ENCODE data around the gene ATP5F1C.
"Not testable (repeated sequence)": the region's sequence is repeated elsewhere in the genome, so short reads cannot be mapped to it uniquely, and the experiment has no call there.

Gene ATP5F1C

DNA sequence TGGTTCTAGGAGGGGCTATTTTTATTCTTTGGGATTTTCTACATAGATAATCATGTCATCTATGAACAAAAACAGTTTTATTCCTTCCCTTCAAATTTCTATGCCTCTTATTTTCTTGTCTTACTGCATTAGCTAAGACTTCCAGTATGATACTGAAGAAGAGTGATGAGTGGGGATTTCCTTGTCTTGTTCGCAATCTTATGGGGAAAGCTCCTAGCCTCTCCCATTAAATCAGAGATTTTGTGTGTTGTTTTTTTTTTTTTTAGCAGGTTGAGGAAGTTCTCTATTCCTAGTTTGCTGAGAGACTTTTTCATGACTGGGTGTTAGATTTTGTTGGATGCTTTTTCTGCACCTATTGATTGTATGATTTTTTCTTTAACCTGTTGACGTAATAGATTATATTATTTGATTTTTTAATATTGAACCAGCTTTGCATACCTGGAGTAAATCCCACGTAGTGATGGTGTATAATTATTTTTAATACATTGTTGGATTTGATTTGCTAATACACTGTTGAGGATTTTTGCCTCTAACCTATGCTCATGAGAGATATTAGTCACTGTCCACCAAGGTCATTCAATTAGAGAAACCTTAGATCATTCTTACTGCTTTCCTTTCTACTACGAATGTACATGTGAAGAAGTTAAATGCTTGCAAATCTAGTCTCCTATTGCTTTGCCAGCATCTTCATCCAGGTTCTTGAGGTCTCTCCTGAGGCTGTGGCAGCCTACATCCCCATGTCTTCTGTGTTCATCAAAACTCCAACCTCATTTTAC, 6.5 kb downstream of the ATP5F1C start:
- no peak for DNase-seq

DNA sequence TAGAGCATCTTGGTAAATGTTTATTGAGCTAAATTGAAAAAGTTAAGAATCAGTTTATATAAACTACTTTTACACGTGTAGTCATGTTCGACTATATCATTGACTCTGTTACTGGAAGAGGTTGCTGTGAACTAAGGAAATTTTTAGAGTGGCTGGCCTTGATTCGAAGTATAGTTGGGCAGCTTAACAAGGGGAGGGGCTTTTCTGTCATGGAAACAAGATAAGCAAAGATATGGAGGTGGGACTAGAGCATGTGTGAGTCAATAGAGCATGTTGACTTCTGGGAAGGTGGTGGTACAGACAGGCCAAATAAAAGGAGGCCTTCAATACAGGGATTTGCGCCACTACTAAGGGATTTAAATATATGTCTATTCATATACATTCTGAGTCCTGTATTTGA, 7.6 kb downstream of the ATP5F1C start:
- DNase-seq = peak; percentile 62

DNA sequence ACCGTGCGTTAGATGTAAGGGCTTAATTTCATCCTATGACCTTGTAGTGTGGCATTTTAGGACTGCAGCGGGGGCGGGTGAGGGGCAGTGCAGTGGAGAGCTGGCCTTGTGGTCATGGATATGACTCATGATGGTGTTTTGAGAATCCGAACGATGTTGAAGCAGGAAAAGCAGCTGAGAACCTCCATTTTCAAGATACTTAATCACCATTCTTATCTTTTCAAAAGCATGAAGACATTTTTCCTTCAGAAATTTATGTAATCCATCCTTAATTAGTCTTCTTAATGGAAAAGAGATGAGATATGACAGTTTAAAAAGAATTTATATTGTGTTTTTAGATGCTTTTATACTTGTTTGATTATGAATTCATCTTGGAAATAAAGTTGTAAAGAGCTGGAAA, 9.6 kb downstream of the ATP5F1C start:
- DNase-seq = peak; percentile 44

DNA sequence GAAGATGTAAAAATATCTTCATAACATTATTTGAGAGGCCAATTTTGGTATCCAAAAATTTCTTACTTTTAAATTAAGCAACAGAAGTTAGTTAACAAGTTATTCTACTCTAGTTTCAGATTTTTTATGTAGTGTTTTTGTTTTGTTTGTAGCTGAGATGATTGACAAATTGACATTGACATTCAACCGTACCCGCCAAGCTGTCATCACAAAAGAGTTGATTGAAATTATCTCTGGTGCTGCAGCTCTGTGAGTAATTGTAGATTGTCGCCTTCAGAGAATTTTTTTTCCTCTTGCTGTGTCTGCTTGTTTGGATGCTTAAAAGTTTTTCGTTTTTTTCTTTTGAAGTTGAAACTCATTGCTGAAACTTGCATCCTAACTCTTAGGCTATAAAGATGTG, 14.6 kb downstream of the ATP5F1C start:
- no peak for DNase-seq

DNA sequence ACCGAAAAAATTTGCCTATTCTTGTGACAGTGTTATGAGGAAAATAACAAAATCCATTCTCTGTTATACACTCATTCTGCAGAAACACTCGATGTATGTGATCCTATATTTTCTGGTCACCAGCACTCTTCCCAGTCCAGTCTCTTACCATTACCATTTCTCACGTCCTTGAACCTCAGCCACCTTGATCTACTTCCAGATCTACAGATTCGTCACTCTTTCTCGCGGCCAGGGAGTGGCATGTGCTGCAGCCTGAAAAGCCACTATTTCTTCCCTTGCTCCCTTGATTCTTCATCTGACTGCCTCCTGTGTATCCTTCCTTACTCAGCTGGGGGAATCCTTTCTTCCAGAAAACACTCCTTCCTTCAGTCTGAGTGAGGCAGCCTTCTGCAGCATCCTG, 16.2 kb downstream of the ATP5F1C start:
- DNase-seq = no peak

DNA sequence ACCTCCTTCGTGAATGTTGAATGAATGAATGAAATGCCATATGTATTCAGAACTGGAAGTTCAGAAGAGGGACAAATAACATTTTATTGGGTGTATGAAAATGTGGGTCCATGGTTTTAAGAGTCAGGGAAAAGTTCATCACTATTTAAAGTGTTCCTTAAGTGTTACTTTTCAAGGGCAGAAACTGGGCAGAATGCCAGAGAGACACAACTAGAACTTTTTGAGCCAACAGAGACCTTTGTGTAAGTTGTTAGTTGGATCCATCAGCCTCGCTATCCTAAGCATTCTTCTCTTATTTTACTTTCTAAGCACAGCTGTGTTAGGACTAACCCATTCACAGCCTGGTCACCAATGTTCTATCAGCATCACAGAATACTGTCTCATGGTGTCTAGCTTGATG, 16.8 kb downstream of the ATP5F1C start:
- no peak for DNase-seq

DNA sequence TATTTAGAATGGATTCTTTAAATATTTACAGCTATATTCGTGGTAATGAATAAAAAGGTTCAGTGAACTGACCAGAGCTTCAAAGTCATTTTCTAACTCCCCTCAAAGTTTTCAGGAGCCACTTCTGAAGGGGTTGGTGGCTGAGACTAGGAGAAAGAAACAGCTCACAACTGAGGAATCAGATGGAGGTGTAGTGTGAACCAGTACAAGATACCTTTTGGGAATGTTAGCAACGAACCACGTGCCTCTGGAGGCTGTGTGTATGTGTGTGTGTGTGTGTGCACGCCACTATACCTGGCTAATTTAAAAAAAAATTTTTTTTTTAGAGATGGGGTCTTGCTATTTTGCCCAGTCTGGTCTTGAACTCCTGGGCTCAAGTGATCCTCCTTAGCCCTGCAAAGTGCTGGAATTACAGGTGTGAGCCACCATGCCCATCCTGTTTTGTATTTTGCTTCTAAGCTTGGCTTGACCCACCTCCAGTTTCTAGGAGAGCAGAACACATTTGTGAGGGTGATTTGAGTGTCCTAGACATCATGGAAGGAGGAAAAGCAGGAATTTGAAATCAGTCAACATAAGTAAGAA, 20.8 kb downstream of the ATP5F1C start:
- DNase-seq = no peak

DNA sequence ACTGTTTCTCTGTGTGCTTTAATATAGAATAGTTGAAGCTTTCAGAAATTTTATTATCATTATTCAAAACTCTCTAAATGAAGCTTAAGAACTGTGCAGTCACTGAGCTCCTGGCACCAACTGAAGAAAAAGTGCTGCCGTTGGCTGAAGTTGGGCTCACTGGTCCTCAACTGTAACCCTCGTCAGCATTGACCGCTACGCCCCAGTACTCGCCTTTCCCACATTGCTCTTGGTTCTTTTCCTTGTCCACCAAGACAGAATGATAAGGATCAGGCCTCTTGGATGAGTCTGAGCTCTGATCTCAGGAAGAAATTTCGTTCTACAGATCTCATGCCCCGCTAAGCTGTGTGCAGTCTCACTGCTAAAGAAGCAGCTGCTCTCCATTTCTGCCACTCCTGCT, 22.5 kb downstream of the ATP5F1C start:
- DNase-seq = no peak

DNA sequence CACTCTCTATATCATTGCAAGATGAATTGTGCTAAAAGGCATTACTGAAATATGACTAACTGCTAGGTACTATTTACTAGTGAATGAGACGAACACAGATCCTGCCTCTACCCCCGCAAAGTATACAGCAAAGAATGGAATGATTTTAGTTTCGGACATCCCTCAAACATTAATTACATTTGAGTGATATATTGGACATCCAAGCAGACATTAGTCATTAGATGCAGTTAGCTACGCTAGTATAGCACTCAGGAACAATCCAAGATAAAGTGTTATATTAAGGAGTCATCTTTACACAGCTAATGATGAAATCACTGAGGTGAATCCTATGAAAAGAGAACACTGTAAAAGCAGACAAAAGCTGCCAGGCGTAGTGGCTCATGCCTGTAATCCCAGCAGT, 23.0 kb downstream of the ATP5F1C start:
- no peak for DNase-seq

DNA sequence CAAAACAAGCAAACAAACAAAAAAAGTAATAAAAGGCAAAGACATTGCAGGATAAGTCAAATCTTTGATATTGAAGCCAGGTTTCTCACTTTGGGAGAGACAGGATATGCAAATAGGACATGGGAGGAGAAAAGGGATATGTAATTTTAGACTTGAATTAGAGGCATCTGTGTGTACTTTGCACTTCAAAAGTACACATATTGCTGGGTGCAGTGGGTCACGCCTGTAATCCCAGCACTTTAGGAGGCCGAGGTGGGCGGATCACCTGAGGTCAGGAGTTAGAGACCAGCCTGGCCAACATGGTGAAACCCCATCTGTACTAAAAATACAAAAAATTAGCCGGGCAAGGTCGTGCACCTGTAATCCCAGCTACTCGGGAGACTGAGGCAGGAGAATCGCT, 23.8 kb downstream of the ATP5F1C start:
- not testable (repeated sequence) for DNase-seq

DNA sequence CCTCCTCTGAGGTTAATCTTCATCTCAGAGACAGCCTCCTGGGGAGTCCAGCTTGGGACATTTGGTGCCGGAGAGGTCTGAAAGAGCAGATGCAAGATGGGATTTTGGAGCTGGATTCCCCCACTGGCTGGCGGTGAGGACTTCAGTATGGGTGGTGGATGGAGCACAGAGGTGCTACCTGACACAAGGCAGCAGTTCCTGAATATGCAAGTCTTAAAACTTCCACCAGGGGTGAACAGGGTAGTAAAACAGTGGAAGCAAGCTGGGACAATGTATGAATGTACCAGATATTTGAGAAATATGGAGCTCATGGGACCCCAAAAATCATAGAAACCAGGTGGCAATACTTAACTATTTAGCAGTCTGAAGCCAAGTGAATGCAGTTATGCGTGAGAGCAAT, 25.5 kb downstream of the ATP5F1C start:
- DNase-seq = no peak

DNA sequence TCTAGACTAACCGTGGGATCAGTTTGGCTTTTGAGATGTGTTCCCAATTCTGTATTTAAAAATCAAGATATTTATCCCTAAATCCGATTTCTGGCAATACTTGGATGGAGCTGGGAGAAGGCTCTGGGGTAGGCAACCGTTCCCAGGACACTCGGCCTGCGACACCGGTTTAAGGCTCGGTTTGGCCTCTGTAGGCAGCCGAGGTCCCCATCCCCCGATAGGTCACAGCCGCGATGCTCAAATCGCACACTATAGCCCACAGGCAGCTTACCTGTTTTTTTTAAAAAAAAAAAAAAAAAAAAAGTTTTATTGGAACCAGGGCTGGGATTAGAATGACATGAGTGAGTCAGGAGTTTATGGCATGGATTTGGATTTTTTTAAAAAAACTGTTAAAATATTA, 29.6 kb downstream of the ATP5F1C start:
- no peak for DNase-seq

DNA sequence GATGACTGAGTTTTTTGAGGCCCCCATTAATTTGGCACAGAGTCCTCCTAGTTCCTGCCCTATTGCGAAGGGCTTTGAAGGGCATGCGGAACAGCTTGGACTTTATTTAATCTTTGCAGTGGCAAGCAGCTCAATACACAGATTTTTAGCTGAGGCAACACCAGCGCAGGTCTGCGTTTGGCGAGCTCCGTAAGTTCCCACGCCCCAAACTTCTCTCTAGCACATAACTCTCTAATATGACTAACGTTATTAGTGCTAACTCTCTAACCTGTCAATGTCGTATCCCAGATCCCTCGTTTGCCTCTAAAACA, 30.0 kb downstream of the ATP5F1C start:
- DNase-seq = no peak

DNA sequence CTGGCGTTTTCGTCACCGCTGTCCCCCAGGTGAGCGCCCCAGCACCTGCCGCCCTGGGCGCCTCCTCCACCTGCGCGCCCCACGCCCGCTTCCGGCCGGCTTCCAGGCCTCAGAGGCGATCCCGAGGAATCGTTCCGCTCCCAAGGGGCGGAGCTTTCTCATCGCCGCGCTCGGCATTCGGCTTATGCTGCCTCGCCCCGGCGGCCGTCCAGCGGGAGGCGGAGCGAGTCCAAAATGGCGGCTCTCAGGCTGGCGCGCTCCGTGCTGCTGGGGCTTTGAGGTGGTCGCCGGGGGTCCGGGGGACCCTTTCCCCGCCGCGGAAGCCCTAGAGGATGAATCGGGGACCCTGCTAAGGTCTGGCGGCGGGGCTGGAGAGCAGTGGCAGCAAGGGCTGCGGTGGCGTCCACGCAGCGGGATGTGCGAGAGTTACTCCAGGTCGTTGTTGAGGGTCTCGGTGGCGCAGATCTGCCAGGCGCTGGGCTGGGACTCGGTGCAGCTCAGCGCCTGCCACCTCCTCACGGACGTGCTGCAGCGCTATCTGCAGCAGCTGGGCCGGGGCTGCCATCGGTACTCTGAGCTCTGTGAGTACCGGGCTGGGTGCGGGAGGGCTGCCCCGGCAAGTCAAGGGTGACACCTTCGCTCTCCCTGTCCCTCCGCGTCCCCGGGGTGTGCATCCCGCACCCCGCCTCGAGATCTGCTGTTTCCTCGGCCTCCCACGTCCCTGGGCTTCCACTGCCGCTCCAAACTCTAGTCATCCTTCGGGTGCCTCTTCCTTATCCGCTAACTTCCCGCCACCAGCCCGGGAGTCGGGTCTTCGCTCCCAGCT, 30.5 kb downstream of the ATP5F1C start, which contains the start of gene TAF3:
Gene TAF3 (plus strand): TSS at position 211 of the 826 bp plus-strand sequence. CDS start 205 bp downstream, at position 416.
- peak; percentile 92 for DNase-seq

DNA sequence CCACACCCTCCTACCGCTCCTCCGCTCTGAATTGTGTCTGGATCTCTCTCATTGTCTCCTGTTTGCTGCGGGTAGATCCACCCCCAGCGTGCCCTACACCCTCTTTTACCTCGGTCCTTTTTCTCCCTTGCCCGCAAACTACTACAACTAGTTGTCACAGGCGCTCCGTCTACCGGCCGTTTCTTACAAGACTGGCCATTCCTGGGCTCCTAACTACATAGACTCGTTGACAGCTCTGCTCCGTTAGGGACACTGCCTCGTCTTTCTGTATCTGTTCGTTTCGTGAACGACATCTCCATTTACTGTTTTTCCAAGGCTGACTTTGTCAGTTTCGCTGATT, 31.1 kb downstream of the ATP5F1C start:
- DNase-seq = peak; percentile 76

DNA sequence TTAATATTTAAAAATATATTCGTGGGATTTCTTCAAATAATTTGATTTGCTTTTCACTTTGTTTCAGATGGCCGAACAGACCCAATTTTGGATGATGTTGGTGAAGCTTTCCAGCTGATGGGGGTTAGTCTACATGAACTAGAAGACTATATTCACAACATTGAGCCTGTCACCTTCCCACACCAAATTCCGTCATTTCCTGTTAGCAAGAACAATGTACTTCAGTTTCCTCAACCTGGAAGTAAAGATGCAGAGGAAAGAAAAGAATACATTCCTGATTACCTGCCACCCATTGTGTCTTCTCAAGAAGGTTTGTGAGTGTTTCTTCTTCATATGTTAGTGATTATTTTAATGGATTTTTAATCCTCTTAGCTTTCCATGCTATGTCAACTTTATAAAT, 36.3 kb downstream of the ATP5F1C start:
- DNase-seq = no peak

DNA sequence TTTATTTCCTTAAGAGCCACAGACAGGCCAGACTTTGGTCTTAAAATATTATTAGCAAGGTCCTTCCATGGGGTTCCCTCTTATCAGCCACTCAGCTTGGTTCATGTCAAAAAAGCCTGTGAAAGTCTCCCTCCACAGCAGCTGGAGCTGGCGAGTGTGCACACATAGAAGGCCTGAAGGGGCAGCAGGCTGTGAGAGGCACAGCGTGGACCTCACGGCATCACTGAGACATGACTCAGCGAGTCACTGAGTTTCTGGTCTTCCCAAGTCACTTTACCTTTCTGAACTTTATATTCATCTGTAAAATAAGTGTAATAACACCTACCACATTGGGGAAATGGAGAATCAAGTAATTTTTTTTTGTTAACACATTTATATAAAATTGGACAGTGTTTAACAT, 39.0 kb downstream of the ATP5F1C start:
- DNase-seq = peak; percentile 18

DNA sequence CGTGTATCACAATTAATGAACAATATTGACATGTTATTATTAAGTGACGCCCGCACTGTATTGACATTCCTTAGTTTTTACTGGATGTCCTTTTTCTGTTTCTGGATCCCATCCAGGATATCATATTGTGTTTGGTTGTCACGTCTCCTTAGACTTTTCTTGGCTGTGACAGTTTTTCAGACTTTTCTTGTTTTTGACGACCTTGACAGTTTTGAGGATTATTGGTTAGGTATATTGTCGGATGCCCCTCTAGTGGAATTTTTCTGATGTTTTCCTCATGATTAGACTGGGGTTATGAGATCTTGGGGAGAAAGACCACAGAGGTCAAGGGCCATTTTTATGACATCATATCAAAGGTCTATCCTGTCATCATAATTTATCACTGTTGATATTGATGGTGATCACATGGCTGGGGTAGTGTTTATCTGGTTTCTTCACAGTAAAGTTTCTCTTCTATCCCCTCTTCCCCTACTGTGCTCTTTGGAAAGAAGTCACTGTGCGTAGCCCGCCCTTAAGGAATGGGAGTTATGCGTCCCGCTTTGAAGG, 41.4 kb downstream of the ATP5F1C start:
- DNase-seq = no peak

DNA sequence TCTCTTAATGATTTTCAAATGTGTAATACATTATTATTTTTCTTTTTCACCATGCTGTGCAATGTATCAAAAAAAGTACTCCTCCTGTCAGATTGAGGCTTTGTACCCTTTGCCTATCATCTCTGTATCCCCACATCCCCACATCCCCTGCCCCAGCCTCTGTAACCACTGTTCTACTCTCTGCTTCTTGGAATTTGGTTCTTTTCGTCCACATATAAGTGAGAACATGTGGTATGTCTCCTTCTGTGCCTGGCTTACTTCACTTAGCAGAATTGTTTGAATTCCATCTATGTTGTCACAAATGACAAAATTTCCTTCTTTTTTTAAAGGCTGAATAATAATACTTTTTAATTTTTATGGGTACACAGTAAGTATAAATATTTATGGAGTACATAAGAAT, 44.1 kb downstream of the ATP5F1C start:
- DNase-seq = no peak

DNA sequence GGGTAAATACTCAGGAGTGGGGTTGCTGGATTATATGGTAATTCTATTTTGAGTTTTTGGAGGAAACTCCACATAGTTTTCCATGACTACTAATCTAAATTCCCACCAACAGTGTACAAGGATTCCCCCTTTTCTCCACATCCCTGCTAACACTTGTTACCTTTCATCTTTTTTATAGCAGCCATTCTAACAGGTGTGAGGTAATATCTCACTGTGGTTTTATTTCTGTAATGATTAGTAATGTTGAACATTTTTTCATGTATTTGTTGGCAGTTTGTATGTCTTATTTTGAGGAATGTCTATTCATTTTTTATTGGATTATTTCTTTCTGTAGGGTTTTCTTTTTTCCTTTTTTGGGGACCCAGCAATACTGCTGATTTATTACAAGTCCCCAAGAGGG, 45.2 kb downstream of the ATP5F1C start:
- DNase-seq = no peak

DNA sequence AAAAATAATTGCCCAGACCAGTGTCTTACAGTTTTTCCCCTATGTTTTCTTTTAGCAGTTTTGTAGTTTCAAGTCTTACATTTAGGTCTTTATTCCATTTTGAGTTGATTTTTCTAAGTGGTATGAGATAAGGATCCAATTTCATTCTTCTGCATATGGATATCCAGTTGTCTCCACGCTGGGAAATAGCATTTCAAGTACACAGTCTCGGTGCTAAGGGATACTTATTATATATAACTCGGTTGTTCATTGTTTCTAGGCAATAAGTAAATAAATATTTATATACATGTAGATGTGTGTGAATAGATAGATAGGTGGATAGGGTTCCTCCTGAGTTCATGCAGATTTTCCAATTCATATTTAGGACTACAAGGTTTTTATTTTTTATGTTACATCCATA, 46.3 kb downstream of the ATP5F1C start:
- DNase-seq = no peak

DNA sequence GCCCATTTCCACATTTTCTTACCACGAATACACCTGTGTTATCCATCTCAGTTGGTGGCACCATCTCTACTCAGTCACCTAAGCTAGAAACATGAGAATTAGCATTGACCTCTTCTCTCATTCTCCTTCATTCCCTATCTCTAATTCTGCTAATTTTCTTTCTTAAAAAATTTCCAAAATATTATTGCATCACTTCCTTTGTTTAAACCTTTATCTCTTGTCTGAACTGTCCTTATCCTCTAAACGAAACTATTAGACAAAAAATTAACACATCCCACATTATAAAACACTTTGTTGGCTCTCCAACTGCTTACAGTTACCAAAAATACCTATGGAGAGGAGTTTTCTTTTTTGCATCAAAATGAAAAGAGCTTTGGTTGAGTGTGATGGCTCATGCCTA, 48.6 kb downstream of the ATP5F1C start:
- DNase-seq = no peak

DNA sequence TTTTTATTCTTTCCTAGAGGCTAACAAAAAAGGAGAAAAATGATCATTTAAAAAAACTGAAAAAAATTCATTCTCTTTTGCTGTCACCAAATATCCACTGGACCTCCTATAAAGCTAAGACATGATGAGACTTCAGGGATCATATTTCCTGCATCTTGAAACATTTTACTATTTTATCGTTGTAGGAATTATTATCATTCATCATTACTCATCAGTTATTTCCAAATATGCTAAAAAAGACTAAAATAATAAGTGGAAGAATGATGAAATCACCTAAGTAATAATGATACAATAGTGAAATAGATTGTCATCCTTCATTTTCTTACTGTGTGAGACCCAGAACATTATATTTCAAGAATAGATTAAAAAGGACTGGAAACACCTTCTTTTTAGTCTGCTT, 58.6 kb downstream of the ATP5F1C start:
- DNase-seq = no peak

DNA sequence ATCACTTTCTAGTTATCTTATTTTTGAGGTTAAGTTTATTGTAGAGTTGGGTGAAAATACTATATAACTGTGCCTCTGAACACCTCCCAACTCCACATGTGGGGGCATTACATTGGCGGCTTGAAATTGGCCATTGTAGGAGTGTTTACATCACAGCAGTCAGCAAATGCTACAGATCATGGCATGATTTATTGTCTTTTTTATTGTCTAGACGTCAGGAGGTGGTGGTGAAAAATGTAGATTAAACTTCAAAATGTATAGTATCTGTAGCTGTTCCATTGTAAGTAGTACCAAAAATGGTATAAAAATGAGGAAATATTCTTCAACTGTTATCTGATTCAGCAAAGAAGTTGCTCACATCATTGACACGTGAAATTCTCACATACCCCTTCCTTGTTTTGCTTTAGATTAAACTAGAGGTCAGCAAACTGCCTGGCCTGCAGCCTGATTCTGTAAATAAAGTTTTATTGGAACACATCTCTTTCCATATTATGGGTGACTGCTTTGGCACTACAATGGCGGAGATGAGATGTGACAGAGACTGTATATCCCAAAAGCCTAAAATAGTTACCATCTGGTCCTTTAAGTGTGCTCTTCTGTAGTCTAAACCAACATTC, 65.4 kb downstream of the ATP5F1C start:
- DNase-seq = no peak

All from hematopoietic multipotent progenitor cell treated with erythropoietin and hydrocortisone succinate and interleukin-3 and kit ligand, for 8 days (in vitro differentiated cells).